Prostate gland (tissue), 2 donors: ENCODE data around the gene HOXA10. TPM values are rescaled to one million over a fixed set of nuclear protein-coding genes. Genes with fewer than 3 reads are reported as not detected.
A peak's percentile ranks its signal among the peaks of the same experiment; 100 is the strongest.

ENCODE experiments used
- DNase-seq: peaks from one replicate; pipeline ENCODE4 v3.0.0-alpha.2; 2019; ENCODE audit warnings: low spot score
- H3K27ac ChIP-seq, 2 donors: fragments of 200-600 bp; sonication (generic); 2 replicates each; pipeline ENCODE4 v1.5.1; 2017 to 2019
- H3K27me3 ChIP-seq: fragments of 200-600 bp; sonication (generic); replicated peaks from 2 replicates; pipeline ENCODE4 v1.5.1; 2019; ENCODE audit not compliant: insufficient read depth
- H3K36me3 ChIP-seq, 2 donors: fragments of 200-600 bp; sonication (generic); 1 replicate in 1 of 2; 2 replicates in 1 of 2; pipeline versions ENCODE4 v1.5.1 to v1.8.1; 2017 to 2019
- H3K4me1 ChIP-seq: fragments of 200-600 bp; sonication (generic); replicated peaks from 2 replicates; pipeline ENCODE4 v1.5.1; 2019
- H3K4me3 ChIP-seq, 2 donors: fragments of 200-600 bp; sonication (generic); 2 replicates each; pipeline ENCODE4 v1.5.1; 2017 to 2019
- H3K9me3 ChIP-seq: fragments of 200-600 bp; sonication (generic); 2 replicates; pipeline ENCODE4 v1.5.1; 2017
- CTCF ChIP-seq, 4 experiments: fragments of 200-600 bp in 2 of 4; fragments of 450-650 bp in 2 of 4; sonication (generic) in 2 of 4; IDR thresholded peaks; 1 replicate in 3 of 4; 2 replicates in 1 of 4; pipeline ENCODE4 v1.5.1; 2016 to 2019; ENCODE audit warnings: antibody characterized with exemption in 4 of 4, mild to moderate bottlenecking in 2 of 4, moderate library complexity in 2 of 4
- POLR2A ChIP-seq: fragments of 450-650 bp; IDR thresholded peaks from one replicate; pipeline ENCODE4 v1.6.1; 2016; ENCODE audit warnings: antibody characterized with exemption, mild to moderate bottlenecking
- POLR2AphosphoS5 ChIP-seq: sonication (generic); formaldehyde crosslinking; IDR thresholded peaks from one replicate; pipeline ENCODE4 v1.6.1; 2017; ENCODE audit warnings: antibody characterized with exemption
- WGBS: methylation state at CpG from one replicate; pipeline ENCODE4 v1.1.5; 2018; 5-methylcytosine and 5-hydroxymethylcytosine counted together
- intact Hi-C: fragments of 100-400 bp; cut with DNase I; formaldehyde crosslinking; loops from one replicate; pipeline ENCODE4 v1.14.2; 2022
- total RNA-seq, 2 donors: library from RNA; depleted of rRNA; stranded (reverse); fragments of >200 nt; gene quantifications; one replicate each; pipeline ENCODE4 v1.1.0, GENCODE V29; 2016

HOXA10 gene
- total RNA-seq, 2 donors from 2014 or later: 25.8 to 65.6 TPM

- H3K4me3 ChIP-seq: no peak overlapping the region
These were observed 7.7 kb upstream of the HOXA10 start for GRCh38 chr7:27181795-27182275.

GRCh38 chr7:27180431-27181420, 6.6 kb upstream of the HOXA10 start:
- DNase-seq: no peak
- intact Hi-C loops: no loop called here
- 57% methylated on average over 12 of the region's 12 CpGs for WGBS

More at GRCh38 chr7:27181795-27182275, 7.7 kb upstream of the HOXA10 start:
- H3K36me3 ChIP-seq: no peaks in the 10 kb centered on the region
- TF ChIP-seq POLR2AphosphoS5 (no peak), CTCF (IDR thresholded peaks at IDR 0.05) (no peak), POLR2A (no peak)
- WGBS: 72% methylated on average over 4 of the region's 4 CpGs
- H3K27me3 ChIP-seq: no peaks in the 10 kb centered on the region
- intact Hi-C loops: no loop called here
- H3K4me1 ChIP-seq: no peaks in the 10 kb centered on the region
- H3K9me3 ChIP-seq: no peaks in the 10 kb centered on the region
- H3K27ac ChIP-seq: peak overlapping the region; percentile 96 to 97
- DNase-seq: no peak

GRCh38 chr7:27179503-27180430, 5.6 kb upstream of the HOXA10 start:
- TF ChIP-seq POLR2AphosphoS5: peak; percentile 47
- TF ChIP-seq CTCF (IDR thresholded peaks at IDR 0.05): peak; percentile 93 to 96 (median 94)
- peak; percentile 33 for TF ChIP-seq POLR2A
- peak; percentile 88 for DNase-seq
- Histone ChIP-seq H3K4me1 (no peaks in the 10 kb centered on the region), H3K27ac (peak overlapping the region; percentile 96), H3K9me3 (no peaks in the 10 kb centered on the region), H3K4me3 (peak overlapping the region; percentile 61 to 80), H3K36me3 (no peaks in the 10 kb centered on the region), H3K27me3 (no peaks in the 10 kb centered on the region)
- WGBS: 9% methylated on average over 56 of the region's 56 CpGs
- intact Hi-C loops: no loop called here

More at GRCh38 chr7:27180431-27181420, 6.6 kb upstream of the HOXA10 start:
- Histone ChIP-seq H3K27ac (peak overlapping the region; percentile 96), H3K4me3 (peak overlapping the region; percentile 61 to 80), H3K4me1 (no peaks in the 10 kb centered on the region), H3K36me3 (no peaks in the 10 kb centered on the region), H3K27me3 (no peaks in the 10 kb centered on the region), H3K9me3 (no peaks in the 10 kb centered on the region)
- TF ChIP-seq POLR2AphosphoS5 (no peak), CTCF (IDR thresholded peaks at IDR 0.05) (no peak), POLR2A (no peak)

- Histone ChIP-seq H3K4me1 (no peaks in the 10 kb centered on the region), H3K27ac (peak overlapping the region; percentile 96), H3K27me3 (no peaks in the 10 kb centered on the region), H3K9me3 (no peaks in the 10 kb centered on the region), H3K4me3 (peak overlapping the region; percentile 61 to 80), H3K36me3 (no peaks in the 10 kb centered on the region)
- intact Hi-C loops: no loop called here
- DNase-seq: no peak
- WGBS: 14% methylated on average over 14 of the region's 14 CpGs
- no peak for TF ChIP-seq POLR2A
- no peak for TF ChIP-seq CTCF (IDR thresholded peaks at IDR 0.05)
- no peak for TF ChIP-seq POLR2AphosphoS5
These were observed 4.9 kb upstream of the HOXA10 start for GRCh38 chr7:27179030-27179429.
